GM19467 (cell line): ENCODE measurements around the gene ACOT13.
A peak's percentile ranks its signal among the peaks of the same experiment; 100 is the strongest.
"Not testable (repeated sequence)": the region's sequence is repeated elsewhere in the genome, so short reads cannot be mapped to it uniquely, and the experiment has no call there.

ENCODE experiments used
- ATAC-seq: cut with Tn5 transposase; IDR thresholded peaks from one replicate; pipeline ENCODE4 v1.9.1; 2021; ENCODE audit warnings: mild to moderate bottlenecking, moderate library complexity; ENCODE audit not compliant: unreplicated experiment

Gene ACOT13

GRCh38 chr6:24720604-24721460 lies 54.0 kb downstream of the ACOT13 start:
- peak; percentile 86 for ATAC-seq

DNA sequence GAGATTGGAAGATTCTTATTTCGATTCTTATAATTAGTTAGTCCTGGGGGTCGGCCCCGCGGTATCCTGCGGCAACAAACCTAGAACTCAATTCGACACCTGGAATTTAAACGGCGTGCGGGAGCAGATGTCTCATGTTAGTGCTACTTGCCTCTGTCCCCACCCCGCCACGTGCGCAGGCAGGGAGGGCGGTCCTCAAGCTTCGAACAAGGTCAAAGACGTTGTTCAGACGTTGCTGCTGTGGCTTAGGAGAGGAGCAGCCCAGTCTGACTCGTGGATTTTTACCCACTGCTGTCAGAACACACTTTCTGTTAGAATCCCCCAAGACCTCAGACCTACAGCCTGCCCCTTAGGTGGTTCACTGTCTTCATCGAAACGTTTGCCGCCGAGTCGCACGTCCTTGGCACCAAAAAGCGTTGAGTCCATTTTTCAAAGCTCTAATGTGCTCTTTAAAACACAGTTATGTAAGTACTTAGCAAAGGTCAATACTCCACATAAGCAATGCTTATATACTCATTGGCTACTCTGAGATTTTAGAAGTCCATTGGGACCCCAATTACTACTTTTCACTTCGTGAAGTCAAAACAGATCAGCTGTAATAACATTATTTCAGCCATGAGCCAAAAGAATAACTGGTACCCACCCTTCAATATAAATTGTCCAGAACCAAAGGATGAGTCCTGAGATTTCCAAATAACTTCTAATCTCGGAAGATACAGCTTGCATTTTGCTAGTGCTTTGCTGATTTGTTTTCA lies 54.8 kb downstream of the ACOT13 start:
- peak; percentile 43 for ATAC-seq

GRCh38 chr6:24723270-24723669 lies 56.4 kb downstream of the ACOT13 start:
- ATAC-seq: no peak

- not testable (repeated sequence) for ATAC-seq
Measured at GRCh38 chr6:24730653-24731052, 63.8 kb downstream of the ACOT13 start.

DNA sequence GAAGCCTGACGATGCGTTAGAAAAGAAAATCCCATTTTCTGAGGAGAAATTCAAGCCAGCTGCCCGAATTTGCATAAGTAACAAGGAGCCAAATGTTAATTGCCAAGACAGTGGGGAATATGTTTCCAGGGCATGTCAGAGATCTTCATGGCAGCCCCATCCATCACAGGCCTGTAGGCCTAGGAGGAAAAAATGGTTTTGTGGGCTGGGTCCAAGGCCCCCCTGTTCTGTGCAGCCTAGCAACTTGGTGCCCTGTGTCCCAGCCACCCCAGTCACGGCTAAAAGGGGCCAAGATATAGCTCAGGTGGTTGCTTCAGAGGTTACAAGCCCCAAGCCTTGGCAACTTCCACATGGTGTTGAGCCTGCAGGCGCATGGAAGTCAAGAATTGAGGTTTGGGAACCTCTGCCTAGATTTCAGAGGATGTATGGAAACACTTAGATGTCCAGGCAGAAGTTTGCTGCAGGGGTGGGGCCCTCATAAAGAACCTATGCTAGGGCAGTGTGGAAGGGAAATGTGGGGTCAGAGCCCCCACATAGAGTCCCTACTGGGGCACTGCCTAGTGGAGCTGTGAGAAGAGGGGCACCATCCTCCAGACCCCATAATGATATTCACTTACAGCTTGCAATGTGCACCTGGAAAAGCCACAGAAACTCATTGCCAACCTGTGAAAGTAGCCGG lies 64.7 kb downstream of the ACOT13 start:
- not testable (repeated sequence) for ATAC-seq

- no peak for ATAC-seq
Measured at GRCh38 chr6:24734166-24734565, 67.3 kb downstream of the ACOT13 start.

- ATAC-seq: not testable (repeated sequence)
Measured at GRCh38 chr6:24734710-24735109, 67.8 kb downstream of the ACOT13 start.

DNA sequence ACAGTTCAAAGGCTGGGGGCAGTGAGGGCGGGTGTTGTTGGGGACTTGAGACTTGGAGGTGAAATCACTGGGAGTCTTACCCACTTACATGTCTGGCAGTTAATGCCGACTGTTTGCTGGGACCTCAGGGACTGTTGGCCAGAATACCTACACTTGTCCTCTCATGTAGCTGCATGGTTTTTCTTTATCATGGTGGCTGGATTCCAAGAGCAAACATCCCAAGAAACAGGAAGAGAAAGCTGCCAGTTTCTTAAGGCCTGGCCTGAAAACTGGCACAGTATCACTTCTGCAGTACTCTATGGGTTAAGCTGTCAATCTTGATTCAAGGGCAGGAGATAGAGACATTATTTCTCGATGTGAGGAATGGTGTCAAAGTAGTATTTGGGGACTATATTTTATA lies 71.9 kb downstream of the ACOT13 start:
- no peak for ATAC-seq

- ATAC-seq: no peak
Measured at GRCh38 chr6:24740861-24741260, 74.0 kb downstream of the ACOT13 start.

- ATAC-seq: no peak
Measured at GRCh38 chr6:24742216-24742738, 75.4 kb downstream of the ACOT13 start.

- peak; percentile 71 for ATAC-seq
Measured at GRCh38 chr6:24743265-24743943, 76.5 kb downstream of the ACOT13 start.

GRCh38 chr6:24743944-24744335 lies 77.1 kb downstream of the ACOT13 start:
- no peak for ATAC-seq

DNA sequence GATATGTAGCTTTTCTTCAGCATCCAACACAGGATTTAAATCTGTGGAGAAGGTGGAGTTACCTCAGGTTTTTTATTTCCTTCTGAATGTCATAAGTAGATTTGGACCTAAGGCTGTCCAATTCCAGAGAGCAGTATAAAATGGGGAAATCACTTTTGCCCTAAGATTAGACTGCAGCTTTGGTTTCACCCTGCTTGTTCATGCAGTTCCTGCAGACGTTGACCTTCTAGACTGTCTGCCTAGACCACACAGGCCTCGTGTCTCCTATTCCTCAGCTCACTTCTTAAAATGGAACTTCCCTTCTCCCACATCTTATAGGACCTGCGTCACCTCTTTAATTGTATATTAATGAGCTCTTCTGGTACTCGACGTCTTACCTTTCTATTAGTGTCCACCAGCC lies 78.0 kb downstream of the ACOT13 start:
- no peak for ATAC-seq

DNA sequence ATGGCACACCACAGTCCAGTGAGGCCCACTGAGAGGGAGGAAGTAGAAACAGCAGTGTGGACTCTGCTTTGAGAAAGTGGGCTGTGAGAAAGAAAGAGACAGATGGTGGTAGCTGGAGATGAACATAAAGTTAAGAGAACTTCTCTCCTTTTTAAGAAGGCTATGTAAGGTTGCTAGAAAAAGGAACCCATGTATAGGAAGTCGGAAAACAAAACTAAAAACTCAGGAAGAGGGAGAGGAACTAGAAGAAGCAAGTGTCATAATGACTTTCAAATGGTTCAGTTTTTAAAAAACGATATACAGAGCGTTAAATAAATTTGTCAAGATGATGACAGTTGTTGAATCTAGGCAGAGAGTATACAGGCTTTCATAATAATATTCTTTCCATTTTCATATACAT lies 82.4 kb downstream of the ACOT13 start:
- no peak for ATAC-seq

DNA sequence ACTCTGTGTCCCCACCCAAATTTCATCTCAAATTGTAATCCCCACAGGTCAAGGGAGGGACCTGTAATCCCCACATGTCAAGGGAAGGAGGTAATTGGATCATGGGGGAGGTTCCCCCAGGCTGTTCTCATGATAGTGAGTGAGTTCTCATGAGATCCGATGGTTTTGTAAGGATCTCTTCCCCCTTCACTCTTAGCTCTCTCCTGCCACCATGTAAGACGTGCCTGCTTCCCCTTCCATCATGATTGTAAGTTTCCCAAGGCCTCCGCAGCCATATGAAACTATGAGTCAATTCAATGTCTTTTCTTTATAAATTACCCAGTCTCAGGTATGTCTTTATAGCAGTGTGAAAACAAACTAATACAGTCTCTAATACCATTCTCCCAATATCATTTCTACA lies 84.0 kb downstream of the ACOT13 start:
- not testable (repeated sequence) for ATAC-seq

DNA sequence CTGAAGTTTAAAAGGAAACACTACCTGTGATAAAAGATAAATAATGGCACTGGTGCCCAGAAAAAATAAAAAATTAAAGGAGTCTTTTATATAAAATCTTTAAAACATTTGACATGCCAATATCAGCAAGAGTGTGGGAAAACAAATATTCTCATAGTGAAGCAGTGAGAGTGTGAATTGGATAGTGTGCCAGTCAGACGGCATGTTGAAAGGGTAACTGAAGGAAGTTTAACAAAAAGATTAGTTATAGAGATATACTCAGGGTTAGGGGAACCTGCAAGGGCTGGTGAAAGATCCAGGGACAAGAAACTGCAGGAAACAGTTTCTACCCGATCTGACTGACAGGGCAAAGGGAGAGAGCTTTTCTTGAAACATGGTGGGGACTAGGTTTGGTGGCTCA lies 85.6 kb downstream of the ACOT13 start:
- ATAC-seq: no peak

GRCh38 chr6:24752917-24753492 lies 86.1 kb downstream of the ACOT13 start:
- no peak for ATAC-seq

- no peak for ATAC-seq
Measured at GRCh38 chr6:24753545-24753944, 86.7 kb downstream of the ACOT13 start.

DNA sequence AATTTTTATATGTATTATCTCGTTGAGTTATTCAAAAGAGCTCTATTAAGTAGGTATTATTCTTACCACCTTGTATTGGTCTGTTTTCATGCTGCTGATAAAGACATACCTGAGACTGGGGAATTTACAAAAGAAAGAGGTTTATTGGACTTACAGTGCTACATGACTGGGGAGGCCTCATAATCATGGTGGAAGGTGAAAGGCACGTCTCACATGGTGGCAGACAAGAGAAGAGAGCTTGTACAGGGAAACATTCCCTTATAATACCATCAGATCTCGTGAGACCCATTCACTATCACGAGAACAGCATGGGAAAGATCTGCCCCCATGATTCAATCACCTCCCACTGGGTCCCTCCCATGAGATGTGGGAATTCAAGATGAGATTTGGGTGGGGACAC lies 87.5 kb downstream of the ACOT13 start:
- ATAC-seq: not testable (repeated sequence)
